ENCODE measurements around the gene CRYBG1. TPM values are rescaled to one million over a fixed set of nuclear protein-coding genes. Genes with fewer than 3 reads are reported as not detected.

The CRYBG1 gene
- total RNA-seq, 1 experiment from 2014 or later, result 10.7 TPM

- Histone ChIP-seq H3K27me3 (ENCODE audit: insufficient read depth, low read length) (no peaks in the 10 kb centered on the region), H3K9me2 (ENCODE audit: insufficient read depth) (no peaks in the 10 kb centered on the region), H3K4me1 (ENCODE audit: control insufficient read depth in 1 of 2, insufficient read depth in 2 of 2, low read length in 2 of 2) (peaks cover 0 to 3% of the 10 kb centered on the region in 2 experiments; a peak in 1 of 4 replicates), H2AFZ (ENCODE audit: low read depth, low read length, poor library complexity, severe bottlenecking) (no peak overlapping the region), H3K27ac (ENCODE audit: low read depth, low read length) (no peak overlapping the region), H3K36me3 (ENCODE audit: control insufficient read depth in 1 of 2, insufficient read depth in 2 of 2, low read length in 2 of 2) (no peaks in the 10 kb centered on the region), H3K9me3 (ENCODE audit: control insufficient read depth in 1 of 2, insufficient read depth in 1 of 2, low read depth in 1 of 2, low read length in 2 of 2) (no peaks in the 10 kb centered on the region), H4K20me1 (ENCODE audit: insufficient read depth) (0 out of 2 replicates have a peak, but pooled peaks cover 3% of the 10 kb centered on the region), H3K9ac (ENCODE audit: low read length) (no peak overlapping the region), H3K4me3 (replicated peaks in 1 of 2; ENCODE audit: low read depth in 1 of 2, low read length in 2 of 2) (no peak overlapping the region), H3K79me2 (ENCODE audit: insufficient read depth, low read length) (no peaks in the 10 kb centered on the region), H3K4me2 (ENCODE audit: low read length) (no peak overlapping the region)
- RAD21 ChIA-PET (ENCODE audit: low non-redundant PET in 1 of 2, low total read pairs in 2 of 2, uncharacterized antibody in 2 of 2, unreplicated experiment in 2 of 2), result no interaction called here
- no TSS peak for BruUV-seq (replicated peaks)
- CTCF ChIA-PET, result interaction anchor here (1.0 to 3.9 kb wide), 4 partner anchors 95 to 124 kb away, joined by 3 to 16 read pairs (median 4); no protein-coding TSS in a partner anchor
- DNase-seq (ENCODE audit: low read depth, low spot score), result no peak
- intact Hi-C loops (cut with micrococcal nuclease), result loop anchor here (10.0 kb wide), 2 partner anchors 348 to 1008 kb away; no protein-coding TSS in a partner anchor
- POLR2A ChIA-PET, result interaction anchor here (0.5 kb wide), 1 partner anchor 167 kb away, joined by 3 read pairs; no protein-coding TSS in a partner anchor
- no peak for TF ChIP-seq JUND (IDR thresholded peaks at IDR 0.05)
- no peak for ATAC-seq
These were observed 81.9 kb downstream of the CRYBG1 start for GRCh38 chr6:106442395-106442794.

DNA sequence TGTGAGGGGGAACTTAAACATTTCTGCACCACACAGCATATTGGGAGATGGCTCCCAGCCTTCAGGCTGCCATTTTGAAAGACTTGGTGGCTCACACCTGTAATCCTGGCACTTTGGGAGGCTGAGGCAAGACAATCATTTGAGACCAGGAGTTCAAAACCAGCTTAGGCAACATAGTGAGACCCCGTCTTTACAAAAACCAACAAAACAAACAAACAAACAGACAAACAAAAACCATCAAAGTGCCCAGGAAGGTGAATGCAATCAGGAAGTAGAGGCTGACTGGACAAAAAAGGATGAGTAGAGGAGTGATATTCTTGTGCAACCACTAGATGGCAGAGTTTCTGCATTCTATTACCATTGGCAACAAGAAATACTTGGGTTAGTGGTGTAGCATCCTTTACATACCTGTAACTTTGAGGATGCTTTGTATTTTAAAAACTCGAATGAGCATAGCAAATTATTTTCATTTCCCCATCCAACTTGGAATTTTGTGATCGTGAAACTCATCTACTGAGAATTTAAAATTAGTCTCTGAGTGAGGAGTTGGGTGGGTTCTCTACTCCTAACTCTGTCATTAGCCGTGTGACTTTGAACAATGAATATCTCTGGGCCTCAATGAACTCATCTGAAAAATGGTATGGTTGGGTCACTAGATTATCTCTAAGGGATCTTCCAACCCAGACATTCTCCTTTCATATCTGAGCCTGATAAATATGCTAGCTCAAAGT, 84.4 kb downstream of the CRYBG1 start:
- intact Hi-C loops (cut with micrococcal nuclease), result loop anchor here (1.0 to 10.0 kb wide), 7 partner anchors 106 to 1010 kb away; no protein-coding TSS in a partner anchor
- POLR2A ChIA-PET, result no interaction called here
- DNase-seq (ENCODE audit: low read depth, low spot score) (peak; percentile 45), ATAC-seq (peak; percentile 87)
- no peaks in the 10 kb centered on the region for H3K4me1 ChIP-seq (ENCODE audit: control insufficient read depth in 1 of 2, insufficient read depth in 2 of 2, low read length in 2 of 2)
- H3K27me3 ChIP-seq (ENCODE audit: insufficient read depth, low read length), result no peaks in the 10 kb centered on the region
- no peak overlapping the region for H3K4me2 ChIP-seq (ENCODE audit: low read length)
- no peak overlapping the region for H2AFZ ChIP-seq (ENCODE audit: low read depth, low read length, poor library complexity, severe bottlenecking)
- RAD21 ChIA-PET (ENCODE audit: low non-redundant PET in 1 of 2, low total read pairs in 2 of 2, uncharacterized antibody in 2 of 2, unreplicated experiment in 2 of 2), result interaction anchor here in 1 of 2 experiments (1.2 kb wide), 1 partner anchor 121 kb away, joined by 8 read pairs; no protein-coding TSS in a partner anchor
- H3K9me3 ChIP-seq (ENCODE audit: control insufficient read depth in 1 of 2, insufficient read depth in 1 of 2, low read depth in 1 of 2, low read length in 2 of 2), result no peaks in the 10 kb centered on the region
- CTCF ChIA-PET, result interaction anchor here (0.7 to 1.3 kb wide), 9 partner anchors 84 to 535 kb away, joined by 3 to 15 read pairs (median 4); partner anchors contain the start of gene CRYBG1
- TF ChIP-seq, protein P1, sequence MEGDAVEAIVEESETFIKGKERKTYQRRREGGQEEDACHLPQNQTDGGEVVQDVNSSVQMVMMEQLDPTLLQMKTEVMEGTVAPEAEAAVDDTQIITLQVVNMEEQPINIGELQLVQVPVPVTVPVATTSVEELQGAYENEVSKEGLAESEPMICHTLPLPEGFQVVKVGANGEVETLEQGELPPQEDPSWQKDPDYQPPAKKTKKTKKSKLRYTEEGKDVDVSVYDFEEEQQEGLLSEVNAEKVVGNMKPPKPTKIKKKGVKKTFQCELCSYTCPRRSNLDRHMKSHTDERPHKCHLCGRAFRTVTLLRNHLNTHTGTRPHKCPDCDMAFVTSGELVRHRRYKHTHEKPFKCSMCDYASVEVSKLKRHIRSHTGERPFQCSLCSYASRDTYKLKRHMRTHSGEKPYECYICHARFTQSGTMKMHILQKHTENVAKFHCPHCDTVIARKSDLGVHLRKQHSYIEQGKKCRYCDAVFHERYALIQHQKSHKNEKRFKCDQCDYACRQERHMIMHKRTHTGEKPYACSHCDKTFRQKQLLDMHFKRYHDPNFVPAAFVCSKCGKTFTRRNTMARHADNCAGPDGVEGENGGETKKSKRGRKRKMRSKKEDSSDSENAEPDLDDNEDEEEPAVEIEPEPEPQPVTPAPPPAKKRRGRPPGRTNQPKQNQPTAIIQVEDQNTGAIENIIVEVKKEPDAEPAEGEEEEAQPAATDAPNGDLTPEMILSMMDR (IDR thresholded peaks at IDR 0.05 in 2 of 3, conservative IDR thresholded peaks at IDR 0.05 in 1 of 3; ENCODE audit: borderline replicate concordance in 1 of 3, insufficient read depth in 1 of 3, low read depth in 2 of 3, low read length in 2 of 3), result peak; percentile 66 to 76 (median 74)
- TF ChIP-seq RAD21 (IDR thresholded peaks at IDR 0.05; ENCODE audit: low read depth) (peak; percentile 75), ZBTB33 (IDR thresholded peaks at IDR 0.05; ENCODE audit: extremely low read depth, insufficient replicate concordance, low read length) (no peak)
- H3K27ac ChIP-seq (ENCODE audit: low read depth, low read length), result no peak overlapping the region
- H3K36me3 ChIP-seq (ENCODE audit: control insufficient read depth in 1 of 2, insufficient read depth in 2 of 2, low read length in 2 of 2), result no peaks in the 10 kb centered on the region
- H3K4me3 ChIP-seq (replicated peaks in 1 of 2; ENCODE audit: low read depth in 1 of 2, low read length in 2 of 2), result no peak overlapping the region
- H3K79me2 ChIP-seq (ENCODE audit: insufficient read depth, low read length), result no peaks in the 10 kb centered on the region
- BruUV-seq (replicated peaks), result no TSS peak
- H3K9me2 ChIP-seq (ENCODE audit: insufficient read depth), result no peaks in the 10 kb centered on the region
- 0 out of 2 replicates have a peak, but pooled peaks cover 3% of the 10 kb centered on the region for H4K20me1 ChIP-seq (ENCODE audit: insufficient read depth)
- H3K9ac ChIP-seq (ENCODE audit: low read length), result no peak overlapping the region

Data from HCT116 (cell line).